K562 (cell line): Measurements from ENCODE around the gene S100A7A. TPM values are rescaled to one million over a fixed set of nuclear protein-coding genes. Genes with fewer than 3 reads are reported as not detected.
"Not testable (repeated sequence)": the region's sequence is repeated elsewhere in the genome, so short reads cannot be mapped to it uniquely, and the experiment has no call there.

Experiments
- ATAC-seq: fragments of 200-7000 bp; cut with Tn5 transposase; 3 replicates; pipeline ENCODE4 v1.9.1; 2020; ENCODE audit warnings: moderate library complexity
- BruUV-seq: library from RNA; stranded (reverse); fragments of 400-500 nt; replicated peaks from 2 replicates; lab custom pipeline; 2021; lab: Mats Ljungman, UMichigan
- CTCF ChIA-PET: fragments of 300-600 bp; formaldehyde crosslinking; extraction: SDS; loops from one replicate; lab custom pipeline; 2021; ENCODE audit warnings: low intra/inter-chr PET ratio; lab: Yijun Ruan, JAX
- POLR2A ChIA-PET: fragments of 300-600, 350-650 bp; sonication (Branson Sonifier 250); formaldehyde crosslinking; extraction: SDS; loops from one replicate; lab custom pipeline; 2021; ENCODE audit warnings: antibody characterized with exemption, inconsistent platforms; lab: Yijun Ruan, JAX
- DNase-seq, 4 experiments: peaks; one replicate each; pipeline versions ENCODE4 v3.0.0 to v3.0.0-alpha.2; 2011 to 2018; ENCODE audit warnings: low spot score in 3 of 4, mixed read lengths in 3 of 4; ENCODE audit errors: extremely low read depth in 1 of 4
- FAIRE-seq: peaks from 2 replicates; lab custom pipeline; 2011; peaks lifted over from hg19 to GRCh38; lab: Jason Lieb, UNC
- H2AFZ ChIP-seq: 2 replicates; pipeline ENCODE4 v1.6.0; 2011; ENCODE audit warnings: low read depth, low read length, control low read depth, inconsistent platforms
- H3K27ac ChIP-seq: fragments of 200-600 bp; 3 replicates; pipeline ENCODE4 v1.8.0; 2011; ENCODE audit warnings: low read depth, mild to moderate bottlenecking, control low read depth, inconsistent platforms, low read length, moderate library complexity, mixed read lengths; ENCODE audit errors: extremely low read depth
- H3K27me3 ChIP-seq, 2 experiments: fragments of 300-600 bp in 1 of 2; 2 replicates in 1 of 2; 3 replicates in 1 of 2; pipeline versions ENCODE4 v1.6.0 to v1.8.0; 2011; ENCODE audit warnings: inconsistent platforms in 2 of 2, low read length in 2 of 2, mild to moderate bottlenecking in 1 of 2, mixed read lengths in 1 of 2, moderate library complexity in 1 of 2; ENCODE audit not compliant: control insufficient read depth in 2 of 2, insufficient read depth in 2 of 2
- H3K36me3 ChIP-seq: fragments of 300-600 bp; 3 replicates; pipeline ENCODE4 v1.8.0; 2011; ENCODE audit warnings: mild to moderate bottlenecking, low read length, inconsistent platforms; ENCODE audit not compliant: control insufficient read depth, insufficient read depth
- H3K4me1 ChIP-seq, 2 experiments: fragments of 200-600 bp in 1 of 2; replicated peaks in 1 of 2; 2 replicates in 1 of 2; 3 replicates in 1 of 2; pipeline versions ENCODE4 v1.5.1 to v1.8.0; 2011; ENCODE audit warnings: inconsistent platforms in 2 of 2, low read length in 2 of 2, mild to moderate bottlenecking in 1 of 2, mixed read lengths in 1 of 2, moderate library complexity in 1 of 2; ENCODE audit not compliant: control insufficient read depth in 2 of 2, insufficient read depth in 2 of 2
- H3K4me2 ChIP-seq: 2 replicates; pipeline ENCODE4 v1.6.1; 2011; ENCODE audit warnings: low read length, control low read depth, inconsistent platforms, mixed read lengths; ENCODE audit not compliant: insufficient read depth
- H3K4me3 ChIP-seq: fragments of 200-600 bp; sonication (generic), shearing (Covaris generic); 2 replicates; pipeline ENCODE4 v1.5.1; 2016; ENCODE audit warnings: control low read depth, inconsistent platforms
- H3K79me2 ChIP-seq: fragments of 200-600 bp; 3 replicates; pipeline ENCODE4 v1.8.0; 2011; ENCODE audit warnings: low read length, inconsistent platforms; ENCODE audit not compliant: control insufficient read depth, insufficient read depth
- H3K9ac ChIP-seq, 2 experiments: 2 replicates each; pipeline versions ENCODE4 v1.6.0 to v1.6.1; 2011; ENCODE audit warnings: low read depth in 2 of 2, low read length in 2 of 2, control low read depth in 1 of 2, inconsistent platforms in 1 of 2, mild to moderate bottlenecking in 1 of 2, mixed read lengths in 1 of 2; ENCODE audit not compliant: insufficient read depth in 1 of 2
- H3K9me1 ChIP-seq: one replicate; pipeline ENCODE4 v1.6.0; 2011; ENCODE audit warnings: inconsistent platforms, mild to moderate bottlenecking, low read length, moderate library complexity; ENCODE audit not compliant: control insufficient read depth, insufficient read depth
- H3K9me3 ChIP-seq: replicated peaks from 2 replicates; pipeline ENCODE4 v1.5.1; 2011; ENCODE audit warnings: low read depth, low read length, inconsistent platforms; ENCODE audit not compliant: control insufficient read depth, insufficient read depth
- H4K20me1 ChIP-seq: replicated peaks from 2 replicates; pipeline ENCODE4 v1.6.1; 2011; ENCODE audit warnings: low read length, inconsistent platforms, mixed read lengths; ENCODE audit not compliant: control insufficient read depth, insufficient read depth
- TSHZ1 ChIP-seq: fragments of 250-450 bp; sonication (Bioruptor Pico); IDR thresholded peaks from 2 replicates; pipeline ENCODE4 v1.4.0; 2020; ENCODE audit warnings: mild to moderate bottlenecking, moderate library complexity
- WGBS: fragments of 100-300 bp; shearing (Covaris generic); methylation state at CpG from one replicate; pipeline ENCODE4 v1.1.6; 2016; ENCODE audit warnings: low coverage, mixed read lengths; ENCODE audit not compliant: insufficient coverage; ENCODE audit errors: missing lambda C conversion rate; 5-methylcytosine and 5-hydroxymethylcytosine counted together
- in situ Hi-C: fragments of 300-500 bp; cut with MboI; formaldehyde crosslinking; loops from 4 replicates; pipeline ENCODE4 v1.15.0; 2018; ENCODE audit warnings: inconsistent platforms, mixed read lengths
- intact Hi-C: fragments of 100-400 bp; cut with micrococcal nuclease; formaldehyde crosslinking; loops from 2 replicates; pipeline ENCODE4 v1.14.2; 2022
- polyA plus RNA-seq, 8 experiments: library from polyadenylated mRNA; depleted of rRNA in 4 of 8; stranded (reverse) in 5 of 8; unstranded in 3 of 8; fragments of >200 nt; fragmentation: Nextera tagmentation in 2 of 8; fragmentation: Illumina TruSeq in 1 of 8; extraction: Ambion mirVana in 2 of 8; extraction: Trizol in 1 of 8; gene quantifications; 2 replicates each; pipeline versions ENCODE4 v1.2.1 to v1.2.3, GENCODE V29; 2011 to 2014; ENCODE audit warnings: inconsistent platforms in 1 of 8, missing spikeins in 1 of 8
- total RNA-seq, 7 experiments: library from RNA; depleted of rRNA in 6 of 7; stranded (reverse); fragments of >200 nt in 6 of 7; fragmentation: Illumina TruSeq in 2 of 7; extraction: Trizol in 2 of 7; gene quantifications; 2 replicates each; pipeline versions ENCODE4 v1.2.1 to v1.2.3, GENCODE V29; 2011 to 2021; ENCODE audit warnings: low replicate concordance in 1 of 7

S100A7A gene
- total and polyA plus RNA-seq, 9 of the 15 experiments (the other 6 are each of a cell fraction or from before 2014, with no cell fraction given): not detected

GRCh38 chr1:153417136-153417888 is 992 bp downstream of the S100A7A start (continued):
- no peak for TF ChIP-seq TSHZ1 (CRISPR knock-in tag)

DNA sequence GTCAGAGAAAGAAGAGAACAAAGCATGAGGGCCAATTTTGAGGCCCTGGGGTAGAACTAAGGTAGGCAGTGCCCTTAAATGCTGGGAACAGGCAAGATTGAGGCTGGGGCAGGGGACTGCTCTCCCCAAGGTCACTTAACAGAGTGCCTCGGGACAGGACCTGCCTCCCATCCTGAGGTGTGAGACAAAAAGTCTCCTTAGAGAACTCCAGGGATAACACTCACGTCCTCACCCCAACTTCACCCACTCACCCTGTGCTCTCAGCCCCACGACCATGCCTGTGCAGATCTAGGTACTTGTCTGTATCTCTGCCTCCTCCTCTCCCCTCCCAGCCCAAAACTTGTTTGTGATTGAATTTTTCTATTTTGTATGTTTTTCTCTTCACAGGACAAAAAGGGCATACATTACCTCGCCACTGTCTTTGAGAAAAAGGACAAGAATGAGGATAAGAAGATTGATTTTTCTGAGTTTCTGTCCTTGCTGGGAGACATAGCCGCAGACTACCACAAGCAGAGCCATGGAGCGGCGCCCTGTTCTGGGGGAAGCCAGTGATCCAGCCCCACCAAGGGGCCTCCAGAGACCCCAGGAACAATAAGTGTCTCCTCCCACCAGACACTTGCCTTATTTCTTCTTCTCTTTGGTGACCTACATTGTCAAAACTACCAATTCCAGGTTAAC is 2.6 kb downstream of the S100A7A start:
- WGBS: 1% methylated on average over 7 of the region's 7 CpGs
- POLR2A ChIA-PET, H3K36me3 ChIP-seq, H3K4me2 ChIP-seq, DNase-seq, ATAC-seq, CTCF ChIA-PET, H3K9me3 ChIP-seq, intact Hi-C loops, BruUV-seq, H3K4me3 ChIP-seq, H4K20me1 ChIP-seq, H3K79me2 ChIP-seq, H3K4me1 ChIP-seq, H2AFZ ChIP-seq, H3K9ac ChIP-seq, FAIRE-seq, H3K27ac ChIP-seq, in situ Hi-C loops, H3K9me1 ChIP-seq: not testable (repeated sequence)
- H3K27me3 ChIP-seq: peaks cover 0 to 21% of the 10 kb centered on the region in 2 experiments; a peak in 2 of 5 replicates

GRCh38 chr1:153419436-153419793 is 3.1 kb downstream of the S100A7A start:
- H3K79me2 ChIP-seq, H3K36me3 ChIP-seq, in situ Hi-C loops, H2AFZ ChIP-seq, H3K4me1 ChIP-seq, H3K9me1 ChIP-seq, DNase-seq, CTCF ChIA-PET, intact Hi-C loops, ATAC-seq, H4K20me1 ChIP-seq, BruUV-seq, H3K27ac ChIP-seq, H3K9ac ChIP-seq, H3K4me3 ChIP-seq, H3K9me3 ChIP-seq, FAIRE-seq, H3K4me2 ChIP-seq: not testable (repeated sequence)
- WGBS: 0% methylated on average over 2 of the region's 2 CpGs
- POLR2A ChIA-PET: interaction anchor here (0.6 kb wide), 1 partner anchor 105 kb away, joined by 3 read pairs; no protein-coding TSS in a partner anchor
- peaks cover 0 to 21% of the 10 kb centered on the region in 2 experiments; a peak in 2 of 5 replicates for H3K27me3 ChIP-seq
